ENCODE data around the gene AAMDC.
"Not testable (repeated sequence)": the region's sequence is repeated elsewhere in the genome, so short reads cannot be mapped to it uniquely, and the experiment has no call there.

Gene AAMDC

GRCh38 chr11:77819921-77820564 lies 901 bp upstream of the AAMDC start:
- peak in 2 of 3 donors; percentile 8 to 14 for DNase-seq (ENCODE audit: low read depth in 3 of 3, low spot score in 1 of 3)

- no peak for DNase-seq (ENCODE audit: low read depth in 3 of 3, low spot score in 1 of 3)
Measured at GRCh38 chr11:77821349-77821851, 456 bp downstream of the AAMDC start.

- not testable (repeated sequence) for DNase-seq (ENCODE audit: low read depth in 3 of 3, low spot score in 1 of 3)
Measured at GRCh38 chr11:77822126-77822525, 1.2 kb downstream of the AAMDC start.

- DNase-seq (ENCODE audit: low read depth in 3 of 3, low spot score in 1 of 3) = no peak
Measured at GRCh38 chr11:77823775-77824174, 2.8 kb downstream of the AAMDC start.

- no peak for DNase-seq (ENCODE audit: low read depth in 3 of 3, low spot score in 1 of 3)
Measured at GRCh38 chr11:77828926-77829325, 8.0 kb downstream of the AAMDC start.

GRCh38 chr11:77833302-77833701 lies 12.4 kb downstream of the AAMDC start:
- DNase-seq (ENCODE audit: low read depth in 3 of 3, low spot score in 1 of 3) = no peak

- no peak for DNase-seq (ENCODE audit: low read depth in 3 of 3, low spot score in 1 of 3)
Measured at GRCh38 chr11:77842441-77843121, 21.6 kb downstream of the AAMDC start.

- not testable (repeated sequence) for DNase-seq (ENCODE audit: low read depth in 3 of 3, low spot score in 1 of 3)
Measured at GRCh38 chr11:77843700-77844099, 22.8 kb downstream of the AAMDC start.

GRCh38 chr11:77851503-77851902 lies 30.6 kb downstream of the AAMDC start:
- DNase-seq (ENCODE audit: low read depth in 3 of 3, low spot score in 1 of 3) = no peak

GRCh38 chr11:77854838-77855237 lies 33.9 kb downstream of the AAMDC start:
- no peak for DNase-seq (ENCODE audit: low read depth in 3 of 3, low spot score in 1 of 3)

GRCh38 chr11:77857906-77858457 lies 37.0 kb downstream of the AAMDC start:
- DNase-seq (ENCODE audit: low read depth in 3 of 3, low spot score in 1 of 3) = not testable (repeated sequence)

- not testable (repeated sequence) for DNase-seq (ENCODE audit: low read depth in 3 of 3, low spot score in 1 of 3)
Measured at GRCh38 chr11:77861444-77861843, 40.5 kb downstream of the AAMDC start.

- DNase-seq (ENCODE audit: low read depth in 3 of 3, low spot score in 1 of 3) = no peak
Measured at GRCh38 chr11:77865805-77866204, 44.9 kb downstream of the AAMDC start.

GRCh38 chr11:77866336-77866735 lies 45.4 kb downstream of the AAMDC start:
- no peak for DNase-seq (ENCODE audit: low read depth in 3 of 3, low spot score in 1 of 3)

- no peak for DNase-seq (ENCODE audit: low read depth in 3 of 3, low spot score in 1 of 3)
Measured at GRCh38 chr11:77868744-77869143, 47.8 kb downstream of the AAMDC start.

GRCh38 chr11:77871855-77872254 lies 50.9 kb downstream of the AAMDC start:
- no peak for DNase-seq (ENCODE audit: low read depth in 3 of 3, low spot score in 1 of 3)

- no peak for DNase-seq (ENCODE audit: low read depth in 3 of 3, low spot score in 1 of 3)
Measured at GRCh38 chr11:77873345-77873744, 52.4 kb downstream of the AAMDC start.

GRCh38 chr11:77874206-77874605 lies 53.3 kb downstream of the AAMDC start:
- no peak for DNase-seq (ENCODE audit: low read depth in 3 of 3, low spot score in 1 of 3)

GRCh38 chr11:77876045-77876444 lies 55.1 kb downstream of the AAMDC start:
- DNase-seq (ENCODE audit: low read depth in 3 of 3, low spot score in 1 of 3) = no peak

- DNase-seq (ENCODE audit: low read depth in 3 of 3, low spot score in 1 of 3) = not testable (repeated sequence)
Measured at GRCh38 chr11:77878247-77878646, 57.3 kb downstream of the AAMDC start.

- DNase-seq (ENCODE audit: low read depth in 3 of 3, low spot score in 1 of 3) = no peak
Measured at GRCh38 chr11:77879218-77879617, 58.3 kb downstream of the AAMDC start.

GRCh38 chr11:77882396-77882795 lies 61.5 kb downstream of the AAMDC start:
- no peak for DNase-seq (ENCODE audit: low read depth in 3 of 3, low spot score in 1 of 3)
